MM.1S (cell line): Measurements from ENCODE around the gene RASAL2.

Experiments
- DNase-seq: peaks from one replicate; pipeline ENCODE4 v3.0.0-alpha.2; 2015
- H2AFZ ChIP-seq: fragments of 300-600 bp; sonication (generic); 2 replicates; pipeline ENCODE4 v1.6.0; 2016; ENCODE audit warnings: antibody characterized with exemption, low read length
- H3F3A ChIP-seq: fragments of 300-600 bp; sonication (generic); 2 replicates; pipeline ENCODE4 v1.6.1; 2016; ENCODE audit warnings: mild to moderate bottlenecking, antibody characterized with exemption, low read length, moderate library complexity, mixed read lengths; ENCODE audit not compliant: insufficient read depth
- H3K27ac ChIP-seq: fragments of 300-600 bp; sonication (generic); 2 replicates; pipeline ENCODE4 v1.5.1; 2016; ENCODE audit warnings: mild to moderate bottlenecking, low read length
- H3K27me3 ChIP-seq: fragments of 300-600 bp; sonication (generic); replicated peaks from 2 replicates; pipeline ENCODE4 v1.6.0; 2016; ENCODE audit warnings: low read length; ENCODE audit not compliant: insufficient read depth
- H3K36me3 ChIP-seq: fragments of 300-600 bp; sonication (generic); replicated peaks from 2 replicates; pipeline ENCODE4 v1.6.1; 2016; ENCODE audit warnings: mild to moderate bottlenecking, low read length, mixed read lengths; ENCODE audit not compliant: insufficient read depth
- H3K4me1 ChIP-seq: fragments of 300-600 bp; sonication (generic); 2 replicates; pipeline ENCODE4 v1.6.1; 2016; ENCODE audit warnings: low read length, mixed read lengths
- H3K4me2 ChIP-seq: fragments of 300-600 bp; sonication (generic); 2 replicates; pipeline ENCODE4 v1.6.0; 2016; ENCODE audit warnings: low read depth, low read length
- H3K4me3 ChIP-seq: fragments of 300-600 bp; sonication (generic); 2 replicates; pipeline ENCODE4 v1.5.1; 2016; ENCODE audit warnings: low read length, mixed read lengths
- H3K79me2 ChIP-seq: fragments of 300-600 bp; sonication (generic); 2 replicates; pipeline ENCODE4 v1.6.1; 2016; ENCODE audit warnings: mixed run types, low read length, mixed read lengths
- H3K9ac ChIP-seq: fragments of 300-600 bp; sonication (generic); 2 replicates; pipeline ENCODE4 v1.6.1; 2016; ENCODE audit warnings: low read length, mixed read lengths
- H3K9me2 ChIP-seq: fragments of 300-600 bp; sonication (generic); replicated peaks from 2 replicates; pipeline ENCODE4 v1.6.1; 2016; ENCODE audit warnings: mild to moderate bottlenecking, low read length, mixed read lengths; ENCODE audit not compliant: insufficient read depth
- H3K9me3 ChIP-seq: fragments of 300-600 bp; sonication (generic); replicated peaks from 2 replicates; pipeline ENCODE4 v1.6.1; 2016; ENCODE audit warnings: mild to moderate bottlenecking, low read length, mixed read lengths; ENCODE audit not compliant: insufficient read depth
- H4K20me1 ChIP-seq: fragments of 300-600 bp; sonication (generic); 2 replicates; pipeline ENCODE4 v1.6.1; 2016; ENCODE audit warnings: mild to moderate bottlenecking, low read length, moderate library complexity, mixed read lengths; ENCODE audit not compliant: insufficient read depth
- CTCF ChIP-seq: fragments of 300-600 bp; sonication (generic); IDR thresholded peaks from 2 replicates; pipeline ENCODE4 v1.5.1; 2016; ENCODE audit warnings: antibody characterized with exemption, low read length, mixed read lengths
- EZH2 ChIP-seq: fragments of 300-600 bp; sonication (generic); optimal IDR thresholded peaks from 2 replicates; pipeline ENCODE3; 2017; ENCODE audit warnings: low read depth, mild to moderate bottlenecking, antibody characterized with exemption, low read length, mixed read lengths
- EZH2phosphoT487 ChIP-seq: fragments of 300-600 bp; sonication (generic); IDR thresholded peaks from 2 replicates; pipeline ENCODE4 v1.6.1; 2018; ENCODE audit warnings: antibody characterized with exemption, low read length

RASAL2 gene

GRCh38 chr1:178266113-178266512, 172.2 kb downstream of the RASAL2 start:
- Histone ChIP-seq H3K4me3 (no peak overlapping the region), H3K79me2 (no peaks in the 10 kb centered on the region)

GRCh38 chr1:178266619-178267066, 172.7 kb downstream of the RASAL2 start:
- H3K4me3 ChIP-seq = no peak overlapping the region

More at GRCh38 chr1:178266113-178266512, 172.2 kb downstream of the RASAL2 start:
- Histone ChIP-seq H3K4me2 (no peak overlapping the region), H3K9ac (no peak overlapping the region), H3F3A (no peaks in the 10 kb centered on the region), H3K9me2 (no peaks in the 10 kb centered on the region), H3K27me3 (no peaks in the 10 kb centered on the region), H3K9me3 (no peaks in the 10 kb centered on the region), H3K4me1 (no peaks in the 10 kb centered on the region), H2AFZ (no peak overlapping the region), H3K27ac (no peak overlapping the region), H3K36me3 (no peaks in the 10 kb centered on the region), H4K20me1 (no peaks in the 10 kb centered on the region)
- DNase-seq = no peak
- TF ChIP-seq CTCF = no peak
- no peak for TF ChIP-seq EZH2phosphoT487
- no peak for TF ChIP-seq EZH2

GRCh38 chr1:178267646-178268094, 173.8 kb downstream of the RASAL2 start:
- Histone ChIP-seq H3K9me3 (no peaks in the 10 kb centered on the region), H3K4me2 (no peak overlapping the region), H3K9me2 (no peaks in the 10 kb centered on the region), H3K4me3 (no peak overlapping the region), H2AFZ (no peak overlapping the region), H3K27ac (no peak overlapping the region), H3F3A (no peaks in the 10 kb centered on the region), H4K20me1 (no peaks in the 10 kb centered on the region), H3K27me3 (no peaks in the 10 kb centered on the region), H3K79me2 (no peaks in the 10 kb centered on the region), H3K4me1 (no peaks in the 10 kb centered on the region), H3K9ac (no peak overlapping the region), H3K36me3 (no peaks in the 10 kb centered on the region)
- TF ChIP-seq EZH2phosphoT487 (no peak), EZH2 (no peak), CTCF (no peak)
- DNase-seq = no peak

More at GRCh38 chr1:178266619-178267066, 172.7 kb downstream of the RASAL2 start:
- Histone ChIP-seq H3K4me1 (no peaks in the 10 kb centered on the region), H3K9me2 (no peaks in the 10 kb centered on the region), H3K27me3 (no peaks in the 10 kb centered on the region), H2AFZ (no peak overlapping the region), H3K9ac (no peak overlapping the region), H3F3A (no peaks in the 10 kb centered on the region), H4K20me1 (no peaks in the 10 kb centered on the region), H3K4me2 (no peak overlapping the region), H3K27ac (no peak overlapping the region), H3K79me2 (no peaks in the 10 kb centered on the region), H3K9me3 (no peaks in the 10 kb centered on the region), H3K36me3 (no peaks in the 10 kb centered on the region)
- TF ChIP-seq EZH2 (no peak), EZH2phosphoT487 (no peak), CTCF (no peak)
- no peak for DNase-seq
